NT2/D1 (cell line): ENCODE data around the gene CSRP2.

Experiments
- DNase-seq: peaks from one replicate; pipeline ENCODE4 v3.0.0-alpha.2; 2011; ENCODE audit warnings: low read depth, low spot score
- H3K27me3 ChIP-seq: 2 replicates; pipeline ENCODE4 v1.6.0; 2011; ENCODE audit warnings: mild to moderate bottlenecking; ENCODE audit not compliant: insufficient read length, insufficient read depth
- H3K36me3 ChIP-seq: 2 replicates; pipeline ENCODE4 v1.6.1; 2011; ENCODE audit warnings: mild to moderate bottlenecking, low read length, mixed read lengths; ENCODE audit not compliant: insufficient read depth, insufficient read length
- H3K4me1 ChIP-seq: 2 replicates; pipeline ENCODE4 v1.5.1; 2011; ENCODE audit not compliant: insufficient read depth, insufficient read length
- H3K4me3 ChIP-seq: 2 replicates; pipeline ENCODE4 v1.5.1; 2011; ENCODE audit warnings: low read depth; ENCODE audit not compliant: insufficient read length
- H3K9ac ChIP-seq: 2 replicates; pipeline ENCODE4 v1.6.0; 2011; ENCODE audit warnings: low read depth; ENCODE audit not compliant: insufficient read length
- H3K9me3 ChIP-seq: 2 replicates; pipeline ENCODE4 v1.5.1; 2011; ENCODE audit warnings: mild to moderate bottlenecking, low read length; ENCODE audit not compliant: insufficient read depth
- SUZ12 ChIP-seq: IDR thresholded peaks from 2 replicates; pipeline ENCODE4 v1.6.1; 2011; ENCODE audit not compliant: insufficient read length, insufficient read depth; ENCODE audit errors: extremely low read depth
- YY1 ChIP-seq: IDR thresholded peaks from 2 replicates; pipeline ENCODE4 v1.6.1; 2011; ENCODE audit not compliant: insufficient read length, insufficient read depth
- ZNF274 ChIP-seq: IDR thresholded peaks from 2 replicates; pipeline ENCODE4 v1.6.1; 2011; ENCODE audit warnings: mild to moderate bottlenecking, low read depth, low read length

The CSRP2 gene

DNA sequence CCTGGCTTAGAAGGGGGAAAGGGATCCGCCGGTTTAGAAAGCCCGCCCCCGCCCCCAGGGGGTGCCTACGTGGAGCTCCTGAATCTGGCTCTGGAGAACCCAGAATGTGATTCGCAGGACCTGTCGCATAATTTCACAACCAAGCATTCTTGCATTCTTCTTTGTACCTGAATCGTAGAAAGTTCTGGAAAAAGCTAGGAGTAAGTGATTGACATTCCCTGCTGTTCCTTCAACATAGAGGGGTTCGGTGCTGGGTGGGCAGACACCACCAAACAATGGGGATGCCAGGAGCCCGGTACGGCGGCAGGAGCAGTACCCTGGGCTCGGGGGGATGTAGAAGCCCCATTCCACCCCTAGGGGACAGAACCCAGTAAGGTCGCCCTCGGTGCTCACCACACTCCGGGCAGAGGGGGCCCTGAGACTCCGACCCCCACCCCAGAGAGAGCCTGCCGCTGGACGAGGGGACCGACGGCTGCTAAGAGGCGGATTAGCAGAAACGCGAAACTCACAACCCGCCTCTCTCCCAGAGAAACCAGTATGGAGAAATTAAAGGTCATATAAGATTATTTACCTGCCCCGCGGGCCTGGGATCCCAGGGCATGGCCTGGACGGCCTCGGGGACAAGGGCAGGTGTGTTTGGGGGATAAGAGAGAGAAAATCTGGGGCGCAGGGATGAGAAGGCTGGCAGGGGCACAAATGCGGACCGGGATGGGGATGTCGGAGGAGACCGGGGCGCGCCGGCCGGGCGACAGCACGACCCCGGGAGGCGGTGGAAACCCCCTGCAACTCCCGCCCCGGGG, 520 bp downstream of the CSRP2 start:
- peaks cover 19% of the 10 kb centered on the region for H3K36me3 ChIP-seq
- peak overlapping the region; percentile 81 for H3K9ac ChIP-seq
- H3K27me3 ChIP-seq, result peaks cover 7% of the 10 kb centered on the region
- peak overlapping the region; percentile 74 for H3K4me3 ChIP-seq
- H3K4me1 ChIP-seq, result peaks cover 3% of the 10 kb centered on the region
- H3K9me3 ChIP-seq, result no peaks in the 10 kb centered on the region
- no peak for TF ChIP-seq SUZ12
- no peak for TF ChIP-seq YY1
- TF ChIP-seq ZNF274, result no peak
- DNase-seq, result peak; percentile 27

DNA sequence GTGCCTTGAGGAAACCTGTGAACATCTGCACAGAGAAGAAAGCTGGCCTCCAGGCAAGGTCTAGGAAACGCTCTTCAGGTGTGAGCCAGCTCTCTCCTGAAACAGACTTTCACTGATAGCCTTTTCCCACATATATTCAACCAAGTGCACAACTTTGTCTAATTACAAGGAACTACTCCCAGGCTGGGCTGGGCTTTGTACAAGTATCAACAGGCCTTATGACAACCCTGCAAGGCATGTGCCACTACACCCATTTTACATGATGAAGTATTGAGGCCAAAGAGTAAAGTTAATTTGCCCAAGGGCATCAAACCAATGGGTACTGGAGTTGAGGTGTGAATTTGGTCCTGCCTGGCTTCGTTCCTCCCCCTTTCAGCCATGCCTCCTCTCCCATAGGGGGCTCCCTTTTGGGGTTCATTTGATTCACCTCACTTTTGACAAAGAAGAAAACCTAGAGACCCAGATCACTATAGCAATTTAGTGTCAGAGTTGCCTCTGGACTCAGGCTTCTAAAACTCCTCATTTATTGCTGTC, 2.1 kb downstream of the CSRP2 start:
- H3K27me3 ChIP-seq, result peaks cover 7% of the 10 kb centered on the region
- H3K4me3 ChIP-seq, result no peak overlapping the region
- no peaks in the 10 kb centered on the region for H3K9me3 ChIP-seq
- TF ChIP-seq ZNF274, result no peak
- TF ChIP-seq SUZ12, result no peak
- TF ChIP-seq YY1, result no peak
- peaks cover 3% of the 10 kb centered on the region for H3K4me1 ChIP-seq
- DNase-seq, result no peak
- H3K9ac ChIP-seq, result no peak overlapping the region
- peaks cover 28% of the 10 kb centered on the region for H3K36me3 ChIP-seq

DNA sequence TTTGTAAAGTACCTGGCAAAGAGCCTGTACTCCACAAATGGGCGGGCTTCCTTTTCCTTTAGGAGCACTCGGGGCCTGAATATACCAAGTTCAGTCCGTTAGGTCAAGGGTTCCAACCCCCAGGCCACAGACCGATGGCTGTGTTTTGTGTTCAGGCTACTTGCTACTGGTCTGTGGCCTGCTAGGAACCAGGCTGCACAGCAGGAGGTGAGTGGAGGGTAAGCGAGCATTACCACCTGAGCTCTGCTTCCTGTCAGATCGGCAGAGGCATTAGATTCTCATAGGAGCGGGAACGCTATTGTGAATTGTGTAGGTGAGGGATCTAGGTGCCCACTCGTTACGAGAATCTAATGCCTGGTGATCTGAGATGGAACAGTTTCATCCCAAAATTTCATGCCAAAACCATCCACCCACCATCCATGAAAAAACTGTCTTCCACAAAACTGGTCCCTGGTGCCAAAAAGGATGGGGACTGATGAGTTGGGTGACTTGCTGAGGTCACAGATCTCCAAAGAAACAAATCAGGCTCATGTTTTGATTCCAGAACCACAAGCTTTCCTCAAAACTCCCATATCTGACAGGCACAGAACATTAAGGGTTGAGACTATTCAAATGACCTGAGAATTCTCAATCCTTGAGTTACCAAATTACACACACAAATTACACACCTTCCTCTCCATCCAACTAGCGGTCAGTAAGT, 4.2 kb downstream of the CSRP2 start:
- DNase-seq, result no peak
- no peak for TF ChIP-seq SUZ12
- no peak for TF ChIP-seq YY1
- TF ChIP-seq ZNF274, result no peak
- H3K36me3 ChIP-seq, result peaks cover 31% of the 10 kb centered on the region
- peaks cover 5% of the 10 kb centered on the region for H3K4me1 ChIP-seq
- H3K9ac ChIP-seq, result no peak overlapping the region
- no peak overlapping the region for H3K4me3 ChIP-seq
- H3K27me3 ChIP-seq, result no peaks in the 10 kb centered on the region
- H3K9me3 ChIP-seq, result no peaks in the 10 kb centered on the region

DNA sequence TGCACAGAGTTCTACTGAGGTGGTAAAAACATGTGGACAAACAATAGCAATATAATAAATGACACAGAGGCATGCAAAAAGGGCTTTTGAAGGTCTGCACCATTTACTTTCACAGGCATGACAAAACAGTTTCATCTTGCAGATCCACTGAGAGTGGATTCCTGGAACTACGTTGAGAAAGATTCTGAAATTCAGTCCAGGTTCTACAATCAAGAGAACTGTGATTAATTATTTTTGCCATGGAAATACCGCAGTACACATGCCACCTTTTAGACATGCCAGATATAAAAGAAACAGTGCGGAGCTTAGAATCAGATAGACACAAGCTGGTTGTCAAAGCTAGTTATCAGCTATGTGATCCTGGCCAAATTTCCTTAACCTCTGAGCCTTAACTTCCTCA, 4.8 kb downstream of the CSRP2 start:
- no peak overlapping the region for H3K9ac ChIP-seq
- peaks cover 5% of the 10 kb centered on the region for H3K4me1 ChIP-seq
- no peak overlapping the region for H3K4me3 ChIP-seq
- H3K9me3 ChIP-seq, result no peaks in the 10 kb centered on the region
- TF ChIP-seq SUZ12 (no peak), YY1 (no peak), ZNF274 (no peak)
- no peaks in the 10 kb centered on the region for H3K27me3 ChIP-seq
- H3K36me3 ChIP-seq, result peaks cover 36% of the 10 kb centered on the region
- no peak for DNase-seq

DNA sequence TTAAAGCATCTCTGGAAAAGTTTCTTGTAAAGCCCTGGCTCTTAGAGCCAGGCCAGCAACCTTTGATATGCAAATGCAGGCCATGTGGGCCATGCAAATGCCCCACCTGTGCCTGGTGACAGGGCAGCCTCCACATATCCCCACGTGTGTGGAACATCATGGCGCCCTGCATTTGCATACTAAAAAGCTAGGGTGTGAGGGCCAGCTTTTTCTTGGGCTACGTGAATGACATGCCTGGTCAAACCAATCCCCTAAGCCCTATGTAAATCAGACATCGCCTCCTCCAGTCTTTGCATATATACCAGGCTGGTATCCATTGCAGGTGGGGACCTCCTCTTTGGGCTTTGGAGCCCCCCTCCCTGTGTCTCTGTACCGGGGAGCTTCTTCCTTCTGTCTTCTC, 6.4 kb downstream of the CSRP2 start:
- Histone ChIP-seq H3K36me3 (peaks cover 43% of the 10 kb centered on the region), H3K4me1 (peaks cover 5% of the 10 kb centered on the region), H3K4me3 (no peak overlapping the region), H3K9ac (no peak overlapping the region), H3K27me3 (no peaks in the 10 kb centered on the region), H3K9me3 (no peaks in the 10 kb centered on the region)
- TF ChIP-seq YY1 (no peak), SUZ12 (no peak), ZNF274 (no peak)
- no peak for DNase-seq

DNA sequence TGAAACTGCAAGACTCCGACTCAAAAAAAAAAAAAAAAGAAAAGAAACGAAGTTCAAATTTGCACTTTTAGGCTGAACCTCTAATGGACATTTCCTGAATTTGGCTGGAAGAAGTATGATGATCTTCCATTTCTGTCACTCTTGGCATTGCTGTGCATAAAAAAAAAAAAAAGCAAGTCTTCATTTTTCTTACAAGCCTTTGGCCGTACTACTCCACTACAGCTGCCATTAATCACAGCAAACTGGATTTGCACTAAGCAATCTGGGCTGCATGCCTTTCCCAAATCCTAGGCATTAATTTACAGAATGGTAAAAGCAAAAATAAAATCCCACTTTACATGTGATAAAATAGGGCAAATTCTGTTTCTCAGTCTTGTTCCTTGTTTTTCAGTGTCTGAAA, 7.1 kb downstream of the CSRP2 start:
- no peak overlapping the region for H3K9ac ChIP-seq
- H3K9me3 ChIP-seq, result no peaks in the 10 kb centered on the region
- TF ChIP-seq SUZ12, result no peak
- TF ChIP-seq ZNF274, result no peak
- no peak for TF ChIP-seq YY1
- peaks cover 5% of the 10 kb centered on the region for H3K4me1 ChIP-seq
- peaks cover 42% of the 10 kb centered on the region for H3K36me3 ChIP-seq
- DNase-seq, result no peak
- H3K4me3 ChIP-seq, result no peak overlapping the region
- H3K27me3 ChIP-seq, result no peaks in the 10 kb centered on the region

DNA sequence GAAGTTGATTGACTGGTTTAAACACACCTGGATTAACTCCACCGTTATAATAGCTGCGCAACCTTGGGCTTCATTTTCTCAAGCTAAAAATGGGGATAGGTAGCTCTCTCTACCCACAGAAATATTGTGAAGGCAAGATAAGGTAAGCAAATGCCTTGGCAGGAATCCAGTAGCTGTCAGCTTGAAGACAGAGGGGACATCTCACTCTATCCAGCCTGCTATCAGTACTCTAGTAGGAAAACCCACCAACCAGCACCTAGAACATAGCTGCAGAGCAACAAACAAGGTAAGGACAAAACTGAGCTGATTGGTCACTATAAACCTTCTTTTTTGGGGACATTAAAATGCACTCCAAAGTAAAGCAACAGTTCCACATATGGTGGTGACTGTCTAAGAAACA, 7.7 kb downstream of the CSRP2 start:
- H3K27me3 ChIP-seq, result no peaks in the 10 kb centered on the region
- no peaks in the 10 kb centered on the region for H3K9me3 ChIP-seq
- peaks cover 7% of the 10 kb centered on the region for H3K4me1 ChIP-seq
- no peak overlapping the region for H3K9ac ChIP-seq
- TF ChIP-seq YY1 (no peak), ZNF274 (no peak), SUZ12 (no peak)
- H3K36me3 ChIP-seq, result peaks cover 39% of the 10 kb centered on the region
- H3K4me3 ChIP-seq, result no peak overlapping the region
- DNase-seq, result no peak
